ENCODE results near the gene TSHZ2. TPM values are rescaled to one million over a fixed set of nuclear protein-coding genes. Genes with fewer than 3 reads are reported as not detected.

The TSHZ2 gene
- total RNA-seq, 4 donors from 2014 or later, result 1.0 to 3.5 (median 2.8) TPM

- intact Hi-C loops (cut with DNase I; ENCODE audit: low total_unique reads) (no loop called here), in situ Hi-C loops (cut with MboI; ENCODE audit: low sequenced_read_pairs in 4 of 4) (no loop called here)
- ATAC-seq (no peak), DNase-seq (no peak)
- no peaks in the 10 kb centered on the region for H3K27me3 ChIP-seq
- H3K9me3 ChIP-seq, result no peaks in the 10 kb centered on the region
- H3K27ac ChIP-seq, result no peak overlapping the region
- H3K36me3 ChIP-seq, result no peaks in the 10 kb centered on the region
- TF ChIP-seq CTCF (IDR thresholded peaks at IDR 0.05 in 4 of 5, conservative IDR thresholded peaks at IDR 0.05 in 1 of 5), result no peak
- no peak for TF ChIP-seq POLR2A (IDR thresholded peaks at IDR 0.05)
- H3K4me3 ChIP-seq, result no peak overlapping the region
- H3K4me1 ChIP-seq, result no peaks in the 10 kb centered on the region
These were observed 291.6 kb downstream of the TSHZ2 start for GRCh38 chr20:53263554-53264438.

- intact Hi-C loops (cut with DNase I; ENCODE audit: low total_unique reads), result no loop called here
- Histone ChIP-seq H3K4me3 (no peak overlapping the region), H3K27ac (no peak overlapping the region), H3K9me3 (no peaks in the 10 kb centered on the region), H3K27me3 (no peaks in the 10 kb centered on the region), H3K36me3 (no peaks in the 10 kb centered on the region), H3K4me1 (no peaks in the 10 kb centered on the region)
- in situ Hi-C loops (cut with MboI; ENCODE audit: low sequenced_read_pairs in 4 of 4), result no loop called here
- DNase-seq, result no peak
- no peak for ATAC-seq
- TF ChIP-seq POLR2A (IDR thresholded peaks at IDR 0.05), result no peak
- TF ChIP-seq CTCF (IDR thresholded peaks at IDR 0.05 in 4 of 5, conservative IDR thresholded peaks at IDR 0.05 in 1 of 5), result no peak
These were observed 292.4 kb downstream of the TSHZ2 start for GRCh38 chr20:53264604-53265003.

GRCh38 chr20:53265304-53265875 lies 293.2 kb downstream of the TSHZ2 start:
- no peak for TF ChIP-seq CTCF (IDR thresholded peaks at IDR 0.05 in 4 of 5, conservative IDR thresholded peaks at IDR 0.05 in 1 of 5)
- no peak for TF ChIP-seq POLR2A (IDR thresholded peaks at IDR 0.05)
- in situ Hi-C loops (cut with MboI; ENCODE audit: low sequenced_read_pairs in 4 of 4) (no loop called here), intact Hi-C loops (cut with DNase I; ENCODE audit: low total_unique reads) (no loop called here)
- Histone ChIP-seq H3K9me3 (no peaks in the 10 kb centered on the region), H3K4me3 (no peak overlapping the region), H3K36me3 (no peaks in the 10 kb centered on the region), H3K27ac (no peak overlapping the region), H3K27me3 (no peaks in the 10 kb centered on the region), H3K4me1 (no peaks in the 10 kb centered on the region)
- ATAC-seq, result no peak
- no peak for DNase-seq

- Histone ChIP-seq H3K4me3 (no peak overlapping the region), H3K9me3 (no peaks in the 10 kb centered on the region), H3K27me3 (no peaks in the 10 kb centered on the region), H3K36me3 (no peaks in the 10 kb centered on the region), H3K4me1 (no peaks in the 10 kb centered on the region), H3K27ac (no peak overlapping the region)
- ATAC-seq (no peak), DNase-seq (no peak)
- in situ Hi-C loops (cut with MboI; ENCODE audit: low sequenced_read_pairs in 4 of 4) (no loop called here), intact Hi-C loops (cut with DNase I; ENCODE audit: low total_unique reads) (no loop called here)
- TF ChIP-seq POLR2A (IDR thresholded peaks at IDR 0.05), result no peak
- TF ChIP-seq CTCF (IDR thresholded peaks at IDR 0.05 in 4 of 5, conservative IDR thresholded peaks at IDR 0.05 in 1 of 5), result no peak
These were observed 297.2 kb downstream of the TSHZ2 start for GRCh38 chr20:53269380-53269779.
